Inferior parietal cortex (tissue), 1 donor: ENCODE data around the gene STAU1.
"Not testable (repeated sequence)": the region's sequence is repeated elsewhere in the genome, so short reads cannot be mapped to it uniquely, and the experiment has no call there.

Experiments
- DNase-seq: peaks from one replicate; pipeline ENCODE4 v3.0.0-alpha.2; 2016; ENCODE audit errors: extremely low spot score

Gene STAU1

DNA sequence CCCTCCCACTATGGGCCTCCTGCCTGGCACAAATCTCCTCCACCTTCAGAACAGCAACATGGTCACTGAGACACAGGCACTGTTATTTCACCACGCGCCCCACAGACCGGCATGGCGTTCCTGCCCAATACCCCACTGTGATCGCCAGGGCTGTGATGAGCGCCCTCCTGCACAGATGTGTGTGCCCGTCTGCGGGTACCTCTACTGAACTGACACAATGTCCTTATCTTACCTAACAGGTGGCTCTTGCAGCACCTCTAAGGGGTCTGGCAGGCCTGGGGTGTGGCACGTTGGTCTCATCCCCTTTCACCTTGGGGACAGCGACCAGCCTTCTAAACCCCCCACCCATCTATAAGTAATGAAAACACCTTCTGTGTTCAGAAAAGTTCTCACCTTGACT, 64.2 kb downstream of the STAU1 start:
- DNase-seq, result no peak

DNA sequence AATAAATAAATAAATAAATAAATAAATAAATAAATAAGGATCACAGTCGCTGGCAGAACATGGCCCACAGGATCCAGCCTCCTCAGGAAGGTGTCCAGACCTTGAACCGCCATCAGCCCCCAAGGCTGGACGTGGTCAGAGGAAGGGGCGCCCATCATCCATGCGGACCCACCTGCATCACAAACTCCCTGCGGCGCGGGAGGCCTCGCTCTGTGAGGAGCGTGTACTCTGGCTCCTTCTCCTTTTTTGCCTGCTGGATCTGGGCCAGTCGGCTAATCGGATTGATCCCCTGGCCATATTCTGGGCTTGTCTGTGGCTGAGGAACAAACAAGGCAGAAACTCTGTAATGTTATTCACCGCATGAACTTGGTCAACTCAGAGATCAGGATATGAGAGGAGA, 65.2 kb downstream of the STAU1 start:
- no peak for DNase-seq

DNA sequence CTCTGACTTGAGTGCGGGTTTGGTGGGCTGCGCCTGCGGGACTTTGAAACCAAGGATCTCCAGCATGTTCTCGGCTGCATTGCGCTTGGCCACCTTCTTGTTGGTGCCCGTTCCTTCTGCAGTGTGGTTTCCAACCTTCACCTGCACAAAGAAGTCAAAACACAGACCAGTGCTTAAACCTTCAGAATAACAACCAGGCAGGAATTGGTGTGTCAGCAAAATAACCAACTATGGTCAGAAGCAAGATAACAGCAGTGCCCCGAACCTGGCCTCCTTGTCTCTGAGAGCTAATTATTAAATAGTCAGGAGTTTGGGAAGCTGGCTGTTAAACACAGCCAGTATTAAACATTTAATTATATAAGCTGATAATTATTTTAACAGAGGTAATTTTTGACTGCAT, 68.1 kb downstream of the STAU1 start:
- no peak for DNase-seq

DNA sequence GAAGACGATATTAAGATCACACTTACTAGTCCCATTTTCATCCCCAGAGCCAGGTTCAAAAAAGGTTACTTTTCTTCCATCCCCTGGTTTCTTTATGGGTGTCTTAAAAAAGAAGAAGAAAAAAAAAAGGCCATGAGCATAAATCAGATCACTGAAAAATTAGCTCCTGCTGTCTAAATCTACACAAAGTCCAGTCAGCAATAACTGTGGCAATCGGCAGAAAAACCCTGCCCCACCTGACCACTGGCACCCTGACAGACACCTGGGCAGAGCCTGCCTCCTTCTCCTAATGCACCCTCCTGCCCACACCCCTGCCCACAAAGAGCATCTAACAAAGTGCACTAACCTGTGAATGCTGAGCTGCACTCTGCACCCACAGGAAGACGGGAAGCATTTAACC, 69.8 kb downstream of the STAU1 start:
- DNase-seq, result no peak

DNA sequence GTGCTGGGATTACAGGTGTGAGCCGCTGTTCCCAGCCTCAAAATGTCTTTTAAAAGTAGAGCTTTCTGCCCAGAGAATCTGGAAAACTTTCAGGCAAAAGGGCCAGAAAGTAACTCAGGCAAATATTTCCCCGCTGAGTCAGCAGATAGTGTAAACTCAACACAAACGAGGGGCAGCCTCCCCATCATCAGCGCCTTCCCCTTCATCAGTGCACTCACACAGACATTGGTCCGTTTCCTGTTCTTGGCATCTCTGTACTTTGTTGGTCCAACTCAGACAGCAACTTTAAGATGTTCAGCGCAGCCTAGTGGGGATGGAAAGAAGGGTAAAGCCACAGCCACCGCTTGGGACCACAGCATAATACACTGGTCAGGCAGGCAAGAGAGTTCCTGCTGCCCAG, 72.6 kb downstream of the STAU1 start:
- DNase-seq, result no peak

DNA sequence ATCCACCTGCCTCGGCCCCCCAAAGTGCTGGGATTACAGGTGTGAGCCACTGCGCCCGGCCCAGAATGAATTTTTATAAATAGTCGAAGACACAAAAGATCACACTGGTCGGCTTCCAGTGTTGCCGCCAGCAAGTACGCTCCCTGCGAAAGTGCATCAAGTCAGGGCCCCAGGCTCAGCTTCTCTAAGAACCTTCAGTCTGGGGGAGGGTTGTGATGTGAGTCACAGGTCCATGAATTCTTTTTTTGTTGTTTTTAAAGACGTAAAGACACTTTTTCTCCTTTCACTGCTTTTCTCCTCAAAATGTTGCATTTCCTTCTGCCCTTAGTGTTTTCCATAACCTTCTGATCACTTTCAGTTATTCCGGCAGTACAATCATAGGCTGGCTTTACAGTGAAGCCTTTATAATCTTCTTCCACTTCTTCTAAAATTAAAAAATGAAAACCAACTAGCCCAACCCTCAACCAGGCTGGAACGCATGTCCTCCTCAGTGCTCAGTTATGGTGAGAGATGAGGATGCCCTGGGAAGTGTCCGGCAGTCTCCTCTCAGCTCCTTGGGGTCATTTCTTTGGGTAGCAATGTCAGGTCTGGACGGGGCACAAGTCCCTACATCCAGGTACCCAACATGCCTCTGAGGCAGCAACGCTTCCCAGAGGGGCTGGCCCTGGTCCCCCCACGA, 75.4 kb downstream of the STAU1 start:
- DNase-seq, result no peak

DNA sequence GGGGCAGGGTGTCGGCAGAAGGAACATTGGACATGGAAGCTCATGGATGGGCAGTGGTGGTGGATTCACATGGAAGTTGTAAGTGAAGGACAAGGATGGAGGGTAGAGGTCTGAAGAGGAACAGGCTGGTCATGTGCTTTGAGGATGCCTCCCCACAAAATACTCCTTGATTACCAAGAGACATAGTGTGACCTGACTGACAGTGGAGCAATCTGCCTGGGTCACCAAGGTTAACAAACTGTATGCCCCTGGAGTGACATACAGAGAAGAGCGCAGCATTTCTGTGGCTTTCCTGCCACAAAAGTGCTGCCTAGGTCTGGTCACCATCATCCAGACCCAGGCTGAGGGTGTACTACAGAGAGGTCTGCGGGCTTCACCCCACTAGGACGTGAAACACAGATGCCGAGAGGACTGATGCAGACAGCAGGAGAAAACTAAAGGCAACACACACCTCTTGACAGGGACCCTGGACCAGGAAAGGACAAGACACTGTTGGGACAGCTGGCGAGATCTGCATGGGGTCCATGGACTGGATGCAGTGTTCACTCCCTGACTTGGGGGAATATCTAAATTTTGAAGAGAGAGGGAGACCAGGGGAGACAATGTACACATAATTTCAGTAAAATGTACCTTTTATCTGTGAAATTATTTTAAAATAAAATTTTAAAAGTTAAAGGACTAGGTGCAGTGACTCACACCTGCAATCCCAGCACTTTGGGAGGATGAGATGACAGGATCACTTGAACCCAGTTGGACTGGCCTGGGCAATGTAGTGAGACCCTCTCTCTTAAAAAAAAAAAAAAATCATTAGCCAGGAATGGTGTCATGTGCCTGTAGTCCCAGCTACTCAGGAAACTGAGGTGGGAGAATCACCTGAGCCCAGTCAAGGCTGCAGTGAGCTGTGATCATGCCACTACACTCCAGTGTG, 77.1 kb downstream of the STAU1 start:
- no peak for DNase-seq

DNA sequence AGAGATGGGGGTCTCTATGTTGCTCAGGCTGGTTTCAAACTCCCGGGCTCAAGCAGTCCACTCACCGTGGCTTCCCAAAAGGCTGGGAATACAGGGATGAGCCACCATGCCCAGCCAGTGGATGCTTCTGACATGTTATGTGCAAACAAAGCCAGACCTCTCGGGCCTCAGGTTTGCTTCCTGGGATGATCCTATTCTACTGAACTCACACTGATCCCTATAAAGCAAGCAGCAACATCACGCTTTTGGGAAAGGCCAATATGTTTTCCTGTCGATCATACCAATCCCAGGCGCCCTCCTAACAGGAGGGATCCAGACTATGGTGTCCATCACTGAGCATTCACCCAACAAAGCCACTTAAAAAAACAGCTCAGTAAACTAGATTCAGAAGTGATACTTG, 81.8 kb downstream of the STAU1 start:
- no peak for DNase-seq

DNA sequence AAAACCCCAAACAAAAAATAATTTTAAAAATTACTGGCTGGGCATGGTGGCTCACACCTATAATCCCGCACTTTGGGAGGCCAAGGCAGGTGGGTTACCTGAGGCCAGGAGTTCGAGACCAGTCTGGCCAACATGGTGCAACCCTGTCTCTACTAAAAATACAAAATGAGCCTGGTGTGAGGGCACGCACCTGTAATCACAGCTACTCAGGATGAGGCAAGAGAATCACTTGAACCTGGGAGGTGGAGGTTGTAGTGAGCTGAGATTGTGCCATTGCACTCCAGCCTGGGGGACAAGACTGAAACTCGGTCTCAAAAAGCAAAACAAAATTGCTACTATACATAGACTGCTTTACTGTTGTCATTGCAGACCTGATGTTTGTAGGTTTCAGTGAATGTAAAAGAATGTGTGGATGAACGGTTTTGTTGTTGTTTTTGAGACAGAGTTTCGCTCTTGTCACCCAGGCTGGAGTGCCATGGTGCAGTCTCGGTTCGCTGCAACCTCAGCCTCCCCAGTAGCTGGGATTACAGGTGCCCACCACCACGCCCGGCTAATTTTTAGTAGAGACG, 83.1 kb downstream of the STAU1 start:
- not testable (repeated sequence) for DNase-seq

DNA sequence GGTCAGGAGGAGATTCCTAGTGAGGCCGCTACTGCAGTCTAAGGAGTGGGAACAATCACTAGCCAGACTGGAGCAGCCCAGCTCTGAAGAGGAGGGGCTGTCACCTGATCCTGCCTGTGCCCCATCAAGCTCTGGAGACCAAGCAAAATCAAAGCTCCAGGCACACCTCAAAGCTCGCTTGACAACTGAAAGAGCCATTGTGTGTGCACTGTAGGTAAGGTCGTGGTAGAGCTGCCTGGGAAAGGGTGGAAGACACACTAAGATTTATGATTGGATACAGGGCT, 83.8 kb downstream of the STAU1 start:
- DNase-seq, result no peak

DNA sequence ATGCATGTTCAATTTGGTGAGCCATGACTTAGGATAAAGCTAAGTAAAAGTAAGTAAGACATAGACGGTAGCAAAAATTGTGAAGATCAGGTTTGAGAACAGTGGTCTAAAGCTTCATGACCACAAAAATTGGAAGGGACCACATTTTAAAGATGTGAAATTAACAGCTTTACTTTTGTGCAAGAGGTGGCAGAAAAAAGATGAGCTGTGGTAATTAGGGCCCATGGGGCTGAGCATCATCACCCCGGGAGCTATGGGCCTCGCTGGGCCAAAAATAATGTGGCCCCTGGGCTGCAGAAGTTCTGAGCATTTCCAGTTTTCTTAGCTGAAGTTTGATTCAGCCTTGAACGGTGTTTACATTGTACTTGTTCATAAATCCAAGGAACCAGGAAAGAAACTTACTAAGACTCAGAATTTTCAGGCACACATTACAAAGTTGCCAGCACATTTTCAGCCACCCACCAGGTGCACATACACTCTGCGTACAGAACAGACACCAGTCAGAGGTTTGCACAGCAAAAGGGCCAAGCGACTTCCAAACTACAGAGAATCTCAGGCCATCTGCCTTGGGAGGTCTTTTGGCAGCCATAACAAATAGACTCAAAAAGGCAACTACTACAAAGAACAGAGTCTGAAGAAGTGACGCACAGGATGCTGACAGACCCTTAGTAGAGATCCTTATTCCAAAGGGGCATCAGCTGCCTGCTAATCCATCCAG, 84.3 kb downstream of the STAU1 start:
- no peak for DNase-seq

DNA sequence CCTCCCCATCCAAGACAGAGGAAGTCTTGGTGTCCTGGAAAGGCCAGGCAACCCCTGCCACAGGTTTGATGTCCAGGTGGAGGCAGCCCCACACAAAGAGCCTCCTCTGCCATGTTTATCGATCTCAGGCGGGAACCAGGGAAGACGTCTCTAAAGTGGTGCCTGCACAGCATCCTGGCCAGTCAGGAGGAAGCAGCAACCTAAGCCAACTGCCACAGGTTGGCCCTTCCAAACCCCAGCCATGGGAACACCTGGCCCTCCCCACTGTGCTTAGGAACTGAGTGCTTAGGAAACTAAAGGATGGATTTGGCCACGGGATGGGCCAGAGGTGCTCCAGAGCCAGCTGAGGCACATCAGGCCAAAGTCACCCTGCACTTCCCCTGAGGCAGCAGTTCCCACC, 85.1 kb downstream of the STAU1 start:
- no peak for DNase-seq

DNA sequence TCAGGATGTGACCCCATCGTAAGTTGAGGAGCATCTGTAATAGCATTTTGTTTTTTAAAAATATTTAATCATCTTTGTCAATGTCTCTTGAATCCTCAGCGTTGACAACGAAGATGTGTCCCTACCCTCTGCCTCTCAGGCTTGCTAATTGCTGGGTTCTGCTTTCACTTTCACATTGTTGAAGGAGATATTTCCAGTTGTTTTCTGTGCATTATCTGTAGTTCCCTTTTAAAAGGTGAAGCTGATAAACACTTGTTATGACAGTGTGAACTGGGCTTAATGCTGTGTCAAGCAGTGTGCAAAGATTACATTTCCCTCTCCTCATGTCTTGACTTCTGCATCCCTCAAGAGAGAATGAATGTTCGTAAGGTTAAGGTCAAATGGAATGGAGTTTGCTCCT, 87.2 kb downstream of the STAU1 start:
- DNase-seq, result no peak

DNA sequence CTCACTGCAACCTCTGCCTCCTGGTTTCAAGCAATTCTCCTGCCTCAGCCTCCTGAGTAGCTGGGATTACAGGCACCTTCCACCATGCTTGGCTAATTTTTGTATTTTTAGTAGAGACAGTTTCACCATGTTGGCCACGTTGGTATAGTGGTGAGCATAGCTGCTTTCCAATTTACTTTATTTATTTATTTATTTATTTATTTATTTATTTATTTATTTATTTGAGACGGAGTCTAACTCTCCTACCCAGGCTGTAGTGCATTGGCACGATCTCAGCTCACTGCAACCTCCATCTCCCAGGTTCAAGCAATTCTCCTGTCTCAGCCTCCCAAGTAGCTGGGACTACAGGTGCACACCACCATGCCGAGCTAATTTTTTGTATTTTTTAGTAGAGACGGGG, 87.8 kb downstream of the STAU1 start:
- not testable (repeated sequence) for DNase-seq

DNA sequence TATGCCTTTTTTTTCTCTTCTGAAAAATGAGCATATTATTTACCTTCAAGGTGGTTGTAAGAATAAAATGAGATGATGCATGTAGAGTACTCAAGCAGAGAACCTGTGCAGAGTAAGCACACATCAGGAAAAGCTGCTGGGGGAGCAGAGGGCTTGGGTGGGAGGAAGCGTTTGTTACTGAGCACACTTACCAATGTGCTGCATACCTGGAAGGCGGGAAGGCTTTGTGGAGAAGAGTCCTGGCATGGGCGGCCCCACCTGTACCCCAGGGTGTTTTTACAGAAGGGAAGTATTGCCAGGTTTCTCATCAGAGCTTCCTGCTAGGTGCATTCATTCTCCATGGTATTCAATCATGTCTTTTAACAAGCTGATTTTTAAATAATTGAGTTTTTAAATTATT, 89.1 kb downstream of the STAU1 start:
- no peak for DNase-seq

DNA sequence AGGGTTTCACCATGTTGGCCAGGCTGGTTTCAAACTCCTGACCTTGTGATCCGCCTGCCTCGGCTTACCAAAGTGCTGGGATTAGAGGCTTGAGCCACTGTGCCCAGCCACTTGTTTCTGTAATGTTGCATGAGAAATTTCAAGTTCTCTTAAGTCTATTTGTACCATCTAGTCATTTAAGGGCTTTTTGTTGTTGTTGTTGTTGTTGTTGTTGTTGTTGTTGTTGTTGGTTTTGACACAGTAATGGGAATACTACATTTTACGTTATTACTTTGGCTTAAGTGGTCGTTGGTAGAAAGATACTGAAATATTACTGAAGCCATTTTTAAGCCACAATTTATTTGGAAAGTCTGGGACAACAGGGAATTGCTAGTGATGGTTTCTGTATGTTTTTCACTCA, 90.0 kb downstream of the STAU1 start:
- DNase-seq, result no peak

DNA sequence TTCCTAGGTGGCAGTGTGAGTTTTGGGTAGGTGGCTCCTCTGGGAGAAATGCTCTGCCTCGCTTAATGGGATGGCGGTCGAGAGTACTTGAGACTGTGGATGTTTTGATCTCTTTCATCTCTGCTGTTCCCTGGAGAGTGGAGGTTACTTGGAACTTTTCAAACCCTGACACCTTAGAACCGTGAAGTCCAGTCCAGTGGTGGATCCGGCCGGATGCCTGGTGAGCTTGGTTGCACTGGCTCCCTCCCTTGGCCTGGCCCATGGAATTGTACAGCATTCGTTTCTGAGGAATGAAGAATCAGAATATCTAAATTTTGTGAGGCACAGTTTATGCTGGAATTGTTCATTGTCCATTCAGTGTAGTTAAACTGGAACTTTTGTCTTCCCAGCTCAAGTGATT, 91.0 kb downstream of the STAU1 start:
- DNase-seq, result no peak

DNA sequence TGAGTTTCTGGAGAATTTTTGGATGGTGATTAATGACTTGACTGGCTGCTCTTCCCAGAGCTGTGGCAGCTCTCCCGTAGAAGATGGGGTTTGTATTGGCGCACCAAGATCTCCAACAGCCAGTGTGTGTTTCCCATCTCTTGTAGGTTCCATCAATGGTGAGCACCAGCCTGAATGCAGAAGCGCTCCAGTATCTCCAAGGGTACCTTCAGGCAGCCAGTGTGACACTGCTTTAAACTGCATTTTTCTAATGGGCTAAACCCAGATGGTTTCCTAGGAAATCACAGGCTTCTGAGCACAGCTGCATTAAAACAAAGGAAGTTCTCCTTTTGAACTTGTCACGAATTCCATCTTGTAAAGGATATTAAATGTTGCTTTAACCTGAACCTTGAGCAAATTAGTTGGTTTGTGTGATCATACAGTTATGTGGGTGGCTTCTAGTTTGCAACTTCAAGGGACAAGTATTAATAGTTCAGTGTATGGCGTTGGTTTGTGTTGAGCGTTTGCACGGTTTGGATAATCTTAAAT, 91.9 kb downstream of the STAU1 start:
- DNase-seq, result no peak

DNA sequence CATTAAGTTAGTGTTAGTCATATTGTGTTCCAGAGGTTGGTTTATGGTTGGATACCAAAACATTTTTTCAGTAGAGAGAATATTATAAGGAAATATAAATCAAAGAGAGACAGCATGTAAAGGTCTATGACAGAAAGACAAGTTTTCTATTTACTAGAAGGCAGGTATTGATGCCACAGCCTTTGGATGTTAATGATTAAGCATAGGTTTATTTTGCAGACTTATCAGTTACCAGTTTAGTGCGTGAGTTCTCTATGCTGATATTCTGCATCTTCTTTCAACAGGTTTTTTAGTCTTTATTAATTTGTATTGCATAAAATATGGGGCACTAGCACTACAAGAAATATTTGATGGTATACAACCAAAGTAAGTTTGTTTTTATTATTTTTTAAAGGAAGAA, 96.4 kb downstream of the STAU1 start:
- DNase-seq, result no peak

DNA sequence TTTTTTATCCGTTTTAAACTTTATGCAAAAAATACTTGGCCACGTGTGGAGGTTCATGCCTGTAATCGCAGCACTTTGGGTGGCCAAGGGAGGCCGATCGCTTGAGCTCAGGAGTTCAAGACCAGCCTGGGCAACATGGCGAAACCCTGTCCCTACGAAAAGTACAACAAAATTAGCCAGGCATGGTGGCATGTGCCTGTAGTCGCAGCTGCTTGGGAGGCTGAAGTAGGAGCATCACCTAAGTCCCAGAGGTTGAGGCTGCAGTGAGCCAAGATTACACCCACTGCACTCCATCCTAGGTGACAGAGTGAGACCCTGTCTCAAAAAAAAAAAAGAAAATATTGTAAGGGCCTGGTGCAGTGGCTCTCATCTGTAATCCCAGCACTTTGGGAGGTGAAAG, 97.0 kb downstream of the STAU1 start:
- no peak for DNase-seq

DNA sequence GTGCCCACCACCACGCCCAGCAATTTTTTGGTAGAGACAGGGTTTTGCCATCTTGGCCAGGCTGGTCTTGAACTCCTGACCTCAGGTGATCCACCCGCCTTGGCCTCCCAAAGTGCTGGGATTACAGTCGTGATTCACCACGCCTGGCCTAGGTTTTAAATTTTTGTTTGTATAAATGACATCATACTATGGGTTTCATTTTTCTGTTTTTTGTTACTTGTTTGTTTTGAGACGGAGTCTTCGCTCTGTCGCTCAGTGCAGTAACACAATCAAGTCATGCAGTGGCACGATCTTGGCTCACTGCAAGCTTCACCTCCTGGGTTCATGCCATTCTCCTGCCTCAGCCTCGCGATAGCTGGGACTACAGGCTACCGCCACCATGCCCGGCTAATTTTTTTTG, 105.8 kb downstream of the STAU1 start:
- not testable (repeated sequence) for DNase-seq

DNA sequence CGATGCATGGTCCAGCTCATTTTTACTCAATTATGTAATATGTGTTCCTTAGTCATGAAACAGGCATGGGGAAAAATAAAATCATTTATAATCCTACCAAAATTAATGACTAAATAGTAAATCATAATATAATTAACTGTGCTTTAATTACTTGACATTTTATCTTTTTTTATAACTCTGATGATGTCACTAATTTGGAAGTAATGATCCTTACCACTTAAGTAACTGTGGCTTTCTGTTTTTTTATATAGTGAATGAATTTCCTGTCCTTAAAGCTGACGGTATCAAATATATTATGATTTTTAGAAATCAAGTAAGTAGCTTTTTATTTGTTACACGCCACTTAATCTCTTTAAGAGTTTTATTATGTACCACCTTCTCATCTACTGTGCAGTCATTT, 109.8 kb downstream of the STAU1 start:
- DNase-seq, result no peak
